Measurements from ENCODE around the gene LZIC.

Gene LZIC

DNA sequence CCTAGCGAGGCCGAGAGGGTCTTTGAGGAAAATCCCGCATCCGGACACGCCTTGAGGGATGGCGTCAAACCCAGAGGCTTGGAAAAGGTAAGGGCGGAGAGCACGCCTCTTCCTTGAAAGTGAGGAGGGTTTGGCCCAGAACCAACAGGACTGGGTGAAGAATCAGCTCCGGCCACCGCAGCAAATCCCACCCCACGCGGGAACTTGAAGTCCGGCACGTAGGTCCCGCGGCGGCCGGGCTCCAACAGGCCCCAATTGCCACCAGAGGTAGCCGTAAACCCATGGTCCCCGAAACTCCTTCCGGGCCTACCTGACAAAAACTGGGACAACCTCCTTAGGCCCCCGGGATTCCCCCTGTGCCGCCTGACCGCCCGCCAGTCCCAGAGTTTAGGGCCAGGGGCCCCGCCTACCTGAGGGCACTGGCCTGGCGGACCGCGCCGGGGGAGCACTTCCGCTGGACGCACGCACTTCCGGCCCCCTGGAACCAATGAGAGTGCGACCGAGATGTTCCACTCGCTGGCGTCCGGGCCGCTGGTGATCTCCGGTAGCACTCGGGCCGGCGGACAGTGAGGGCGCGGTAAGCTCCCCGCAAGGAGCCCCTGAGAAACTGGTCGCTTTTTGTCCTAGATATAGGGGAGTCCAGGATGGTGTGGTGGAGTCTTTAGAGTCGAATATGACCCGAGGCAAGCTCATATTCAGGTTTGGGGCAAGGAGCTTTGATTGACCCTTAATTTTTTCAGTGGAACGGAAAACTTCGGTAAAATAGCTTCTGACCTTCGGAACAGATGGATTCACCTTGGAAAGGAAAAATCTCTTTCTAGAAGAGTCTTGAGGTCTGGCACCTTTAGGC, at the start of gene LZIC, which contains the start of gene NMNAT1:
TSS of gene LZIC (minus strand) at position 453 of the 850 bp plus-strand sequence. CDS start 6,772 bp downstream, outside the sequence.
TSS of gene NMNAT1 (plus strand) at position 537 of the 850 bp plus-strand sequence. CDS start 28,599 bp downstream, outside the sequence.
- no peak for TF ChIP-seq GATA3 (IDR thresholded peaks at IDR 0.05; ENCODE audit: low read depth, low read length)
- no peak for TF ChIP-seq GATA2 (IDR thresholded peaks at IDR 0.05; ENCODE audit: low read depth, low read length)

DNA sequence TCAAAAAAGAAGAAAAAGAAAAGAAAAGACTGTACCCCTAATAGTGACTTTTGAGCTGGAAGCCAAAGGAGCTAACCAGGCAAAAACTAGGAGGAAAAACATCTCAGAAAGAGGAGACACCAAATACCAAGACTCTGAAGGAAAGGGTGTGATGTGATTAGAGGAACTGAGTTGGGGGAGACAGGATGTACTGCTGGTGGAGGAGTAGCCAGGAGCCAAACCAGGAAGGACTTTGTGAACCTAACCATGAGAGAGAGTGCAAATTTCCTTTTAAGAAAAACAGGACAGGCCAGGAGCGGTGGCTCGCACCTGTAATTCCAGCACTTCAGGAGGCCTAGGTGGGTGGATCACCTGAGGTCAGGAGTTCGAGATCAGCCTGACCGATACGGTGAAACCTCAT, 49.7 kb upstream of the LZIC start:
- no peak for TF ChIP-seq GATA2 (IDR thresholded peaks at IDR 0.05; ENCODE audit: low read depth, low read length)
- TF ChIP-seq GATA3 (IDR thresholded peaks at IDR 0.05; ENCODE audit: low read depth, low read length) = no peak

DNA sequence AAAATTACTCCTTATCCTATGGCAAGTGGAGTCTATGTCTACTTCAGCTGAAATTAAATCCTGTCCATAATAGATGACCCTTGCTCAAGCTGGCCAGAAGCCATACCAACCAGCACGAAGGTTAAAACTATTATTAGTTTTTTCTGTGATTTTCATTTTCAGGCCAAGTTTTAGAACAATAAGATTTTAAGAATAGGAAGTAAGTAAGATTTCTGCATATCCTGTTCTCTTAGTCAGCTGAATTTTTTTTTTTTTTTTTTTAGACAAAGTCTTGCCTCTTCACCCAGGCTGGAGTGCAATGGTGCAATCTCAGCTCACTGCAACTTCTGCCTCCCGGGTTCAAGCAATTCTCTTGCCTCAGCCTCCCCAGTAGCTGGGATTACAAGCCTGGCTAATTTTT, 47.8 kb upstream of the LZIC start:
- no peak for TF ChIP-seq GATA3 (IDR thresholded peaks at IDR 0.05; ENCODE audit: low read depth, low read length)

DNA sequence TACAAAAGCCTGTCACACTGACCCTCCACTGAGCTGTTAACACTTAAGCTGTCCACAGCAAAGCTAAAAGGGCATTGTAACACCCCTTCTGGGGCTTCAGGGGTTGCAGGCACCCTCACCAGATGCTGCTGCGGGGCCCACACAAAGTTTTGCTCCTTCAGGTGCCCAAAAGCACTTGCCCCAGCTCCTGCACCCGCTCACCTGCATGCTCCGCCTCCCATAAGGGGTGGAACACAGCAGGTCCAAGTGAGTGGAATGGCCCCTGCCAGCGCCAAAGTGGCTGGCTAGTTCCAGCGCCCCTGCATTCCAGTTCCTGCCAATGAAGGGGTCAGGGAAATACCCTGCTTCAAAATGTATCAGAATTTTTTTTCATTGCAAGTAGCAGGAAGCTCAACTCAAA, 46.6 kb upstream of the LZIC start:
- no peak for TF ChIP-seq GATA3 (IDR thresholded peaks at IDR 0.05; ENCODE audit: low read depth, low read length)

DNA sequence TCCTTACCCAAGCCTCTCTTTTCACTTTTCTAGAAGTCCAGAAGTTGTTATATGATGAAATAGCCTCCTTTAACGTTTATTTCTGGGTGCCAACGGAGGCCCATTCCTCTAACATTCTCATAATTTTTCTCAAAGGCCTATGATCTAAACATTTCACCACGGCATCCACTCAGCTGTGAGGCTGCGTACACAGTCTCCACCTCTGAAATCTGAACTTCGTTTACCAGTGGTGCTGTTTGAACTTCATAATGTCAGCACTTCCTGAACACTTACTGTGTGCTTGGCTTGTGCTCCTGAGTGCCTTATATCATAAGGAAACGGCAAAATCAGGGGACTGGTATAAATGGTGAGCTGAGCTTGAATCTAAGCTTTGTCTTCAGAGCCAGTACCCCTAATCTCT, 41.8 kb upstream of the LZIC start:
- TF ChIP-seq GATA3 (IDR thresholded peaks at IDR 0.05; ENCODE audit: low read depth, low read length) (no peak), GATA2 (IDR thresholded peaks at IDR 0.05; ENCODE audit: low read depth, low read length) (no peak)

DNA sequence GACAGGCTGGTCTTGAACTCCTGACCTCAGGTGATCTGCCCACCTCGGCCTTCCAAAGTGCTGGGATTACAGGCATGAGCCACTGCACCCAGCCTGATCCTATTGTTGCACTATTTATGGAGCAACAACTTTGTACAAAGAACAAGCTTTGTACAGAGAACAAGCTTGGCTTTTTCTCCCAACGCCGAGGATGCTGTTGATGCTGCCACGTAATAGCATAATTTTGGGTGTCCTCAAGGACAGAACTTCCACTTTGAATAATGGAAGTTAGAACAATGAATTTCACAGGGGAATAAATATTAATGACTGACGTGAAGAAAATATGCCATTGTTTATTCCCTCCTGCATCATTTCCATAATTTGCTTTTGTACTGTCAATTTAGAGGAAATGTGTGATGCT, 41.1 kb upstream of the LZIC start:
- TF ChIP-seq GATA3 (IDR thresholded peaks at IDR 0.05; ENCODE audit: low read depth, low read length) (no peak), GATA2 (IDR thresholded peaks at IDR 0.05; ENCODE audit: low read depth, low read length) (no peak)

DNA sequence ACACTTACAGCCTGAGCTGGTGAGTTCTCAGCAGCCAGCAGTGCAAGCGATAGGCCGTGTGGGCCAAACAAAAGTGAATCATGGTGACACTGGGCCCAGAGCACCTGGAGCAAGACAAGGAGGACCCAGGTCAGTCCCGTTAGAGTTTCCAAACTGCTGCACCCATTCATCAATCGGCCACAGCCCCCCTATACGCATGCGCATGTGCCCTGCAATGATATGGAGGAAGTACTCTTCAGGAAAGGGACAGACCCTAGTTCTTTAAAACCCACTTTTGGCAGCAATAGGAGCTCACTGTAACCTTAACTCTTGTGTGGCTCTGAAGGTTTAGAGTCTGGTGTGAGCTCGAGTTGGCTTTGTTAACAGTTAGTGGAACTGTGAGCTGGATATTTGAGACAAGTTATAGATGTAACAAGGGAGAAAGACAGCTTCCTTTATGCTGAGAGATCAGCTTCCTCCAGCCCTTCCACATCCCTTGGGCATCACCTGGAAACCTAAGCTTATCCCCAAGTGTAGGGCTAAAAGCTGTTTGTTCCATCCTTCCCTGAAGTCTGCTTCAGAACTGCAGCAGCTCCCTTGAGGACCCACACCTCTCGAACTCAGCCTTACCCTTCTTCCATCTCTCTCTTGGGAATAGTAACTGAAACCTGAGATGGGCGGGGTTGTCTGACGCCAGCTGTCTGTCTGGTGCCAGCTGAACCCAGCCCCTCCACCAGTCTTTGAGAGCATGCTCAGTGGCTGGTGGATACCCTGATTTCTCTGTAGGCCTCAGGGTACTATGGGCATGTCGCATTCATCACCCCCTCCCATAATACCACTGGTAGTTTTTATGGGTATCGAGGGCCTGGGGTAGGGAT, 17.7 kb upstream of the LZIC start:
- TF ChIP-seq GATA3 (IDR thresholded peaks at IDR 0.05; ENCODE audit: low read depth, low read length) = no peak
- no peak for TF ChIP-seq GATA2 (IDR thresholded peaks at IDR 0.05; ENCODE audit: low read depth, low read length)

DNA sequence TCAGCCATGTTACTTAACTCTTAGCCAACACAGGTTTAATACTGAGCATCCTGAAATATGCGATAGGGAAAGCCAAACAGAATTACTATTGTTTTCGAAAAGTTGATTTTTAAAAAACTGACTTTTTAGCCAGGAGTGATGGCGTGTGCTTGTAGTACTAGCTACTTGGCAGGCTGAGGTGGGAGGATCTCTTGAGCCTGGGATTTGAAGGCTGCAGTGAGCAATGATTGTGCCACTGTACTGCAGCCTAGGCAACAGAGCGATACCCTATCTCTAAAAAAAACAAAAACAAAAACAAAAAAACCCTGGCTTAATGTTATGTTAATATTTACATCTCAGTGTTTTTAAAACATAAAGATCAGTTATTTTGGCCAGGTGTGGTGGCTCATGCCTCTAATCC, 16.8 kb upstream of the LZIC start:
- TF ChIP-seq GATA3 (IDR thresholded peaks at IDR 0.05; ENCODE audit: low read depth, low read length) = no peak
- no peak for TF ChIP-seq GATA2 (IDR thresholded peaks at IDR 0.05; ENCODE audit: low read depth, low read length)

DNA sequence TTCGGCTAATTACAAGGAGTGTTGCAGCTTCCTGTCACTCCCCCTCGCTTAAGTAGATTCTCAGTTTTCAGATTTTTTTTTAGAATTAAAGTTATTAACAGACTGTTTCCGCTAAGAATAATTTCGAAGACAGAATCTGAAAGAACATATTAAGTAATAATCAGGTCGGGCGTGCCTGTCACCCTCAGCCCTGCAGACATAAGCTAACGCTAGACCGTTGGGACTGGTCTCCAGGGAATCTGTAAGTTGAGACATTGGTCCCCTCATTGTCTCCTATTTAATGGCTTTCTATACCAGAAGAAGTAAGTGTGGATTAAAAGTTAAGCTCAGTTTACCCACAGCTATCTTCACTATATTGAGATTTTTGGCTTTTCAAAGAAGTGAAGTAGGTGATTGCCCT, 14.5 kb upstream of the LZIC start:
- no peak for TF ChIP-seq GATA3 (IDR thresholded peaks at IDR 0.05; ENCODE audit: low read depth, low read length)
- no peak for TF ChIP-seq GATA2 (IDR thresholded peaks at IDR 0.05; ENCODE audit: low read depth, low read length)

DNA sequence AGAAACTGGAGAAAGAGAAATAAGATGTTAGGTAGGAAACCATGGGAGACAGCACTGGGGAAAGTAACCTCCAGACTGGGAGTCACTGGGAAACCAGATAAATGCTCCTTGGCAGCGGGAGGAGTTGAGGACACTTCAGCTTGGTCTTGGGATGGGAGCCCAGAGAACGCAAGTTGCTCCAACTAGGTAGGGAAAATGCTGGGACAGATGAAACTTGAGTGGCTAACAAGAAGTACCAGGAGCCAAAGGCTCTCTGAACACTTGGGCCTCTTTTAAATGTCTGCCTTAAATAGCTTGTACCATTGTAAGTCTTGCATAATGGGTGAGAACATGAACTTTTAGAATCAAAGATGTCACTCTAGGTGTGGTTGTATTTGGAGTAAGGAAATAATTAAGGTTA, 3.1 kb upstream of the LZIC start:
- no peak for TF ChIP-seq GATA3 (IDR thresholded peaks at IDR 0.05; ENCODE audit: low read depth, low read length)
- no peak for TF ChIP-seq GATA2 (IDR thresholded peaks at IDR 0.05; ENCODE audit: low read depth, low read length)

DNA sequence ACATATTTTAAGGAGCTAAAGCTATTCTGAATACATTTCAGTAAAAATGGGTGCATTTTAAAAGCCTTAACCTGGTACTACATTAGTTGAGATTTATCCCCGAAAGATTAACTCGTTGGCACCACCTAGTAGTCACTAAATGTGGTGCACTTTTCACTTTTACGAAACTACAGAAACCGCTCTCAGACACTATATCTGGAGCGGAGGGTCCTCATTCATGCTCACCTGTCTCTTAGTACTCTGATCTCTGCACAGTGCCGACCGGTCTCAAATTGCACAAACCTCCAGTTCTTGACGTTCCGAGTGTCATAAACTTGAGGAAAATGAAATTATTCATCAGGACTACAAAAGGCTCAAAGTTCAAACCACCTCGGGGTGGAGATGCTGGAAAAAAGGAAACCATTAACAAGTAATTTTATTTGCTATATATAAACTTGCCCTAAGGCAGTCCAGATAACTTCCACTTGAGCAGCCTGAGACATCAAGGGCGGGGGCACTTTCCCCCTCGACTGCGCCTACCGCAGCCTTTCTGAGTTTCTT, 722 bp downstream of the LZIC start:
- TF ChIP-seq GATA3 (IDR thresholded peaks at IDR 0.05; ENCODE audit: low read depth, low read length) (no peak), GATA2 (IDR thresholded peaks at IDR 0.05; ENCODE audit: low read depth, low read length) (no peak)

DNA sequence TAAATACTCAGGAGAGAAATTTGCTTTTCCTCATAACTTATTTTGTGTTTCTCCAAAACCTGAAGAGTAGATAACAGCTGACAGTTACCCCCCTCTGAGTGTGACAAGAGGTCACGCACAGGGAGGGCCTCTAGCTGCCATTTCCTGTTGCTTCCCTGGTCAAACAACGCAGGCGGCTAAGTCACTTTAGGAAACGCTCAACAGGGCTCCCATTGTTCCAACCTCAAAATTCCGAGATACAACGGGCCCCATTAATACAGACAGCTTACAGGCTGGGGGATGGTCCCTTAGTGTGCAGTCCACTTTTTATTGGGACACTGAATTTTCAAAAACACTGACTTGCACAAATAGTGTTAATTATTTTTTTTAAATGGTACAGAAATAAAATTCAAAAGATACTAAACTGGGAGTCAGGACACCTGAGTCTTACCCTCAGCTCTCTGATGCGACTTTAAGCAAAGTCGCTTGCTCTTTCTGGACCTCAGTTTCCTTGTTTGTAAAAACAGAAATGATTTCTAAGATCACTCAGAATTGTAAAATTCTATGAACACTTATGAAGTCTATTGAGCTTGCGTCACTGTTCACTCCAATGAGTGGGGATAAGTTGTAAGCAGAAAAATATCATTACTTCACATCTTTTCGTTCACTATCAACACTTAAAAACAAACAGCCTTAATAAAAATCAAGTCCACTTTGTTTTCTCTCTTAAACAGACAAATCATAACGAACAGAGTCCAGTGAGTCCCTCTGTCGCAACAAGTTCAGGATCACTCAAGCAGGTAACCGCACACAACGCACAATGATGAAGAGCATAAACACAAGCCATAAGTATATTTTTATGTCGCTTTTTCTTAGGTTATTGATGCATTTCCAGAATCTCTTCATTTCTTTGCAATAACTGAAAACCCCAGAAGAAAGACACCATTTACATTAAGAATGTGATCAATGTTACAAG, 13.5 kb downstream of the LZIC start:
- TF ChIP-seq GATA2 (IDR thresholded peaks at IDR 0.05; ENCODE audit: low read depth, low read length) (no peak), GATA3 (IDR thresholded peaks at IDR 0.05; ENCODE audit: low read depth, low read length) (no peak)

DNA sequence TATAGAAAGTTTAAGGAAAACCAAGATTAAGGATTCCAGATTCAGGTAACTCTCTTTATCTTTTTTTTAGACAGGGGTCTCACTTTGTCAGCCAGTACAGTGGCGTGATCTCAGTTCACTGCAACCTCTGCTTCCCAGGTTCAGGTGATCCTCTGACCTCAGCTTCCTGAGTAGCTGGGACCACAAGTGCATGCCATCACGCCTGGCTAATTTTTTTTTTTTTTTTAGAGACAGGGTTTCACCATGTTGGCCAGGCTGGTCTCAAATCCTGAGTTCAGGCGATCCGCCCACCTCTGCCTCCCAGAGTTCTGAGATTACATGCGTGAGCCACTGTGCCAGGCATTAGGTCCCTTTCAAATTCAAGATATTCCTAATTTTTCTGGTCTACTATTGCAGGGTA, 15.9 kb downstream of the LZIC start:
- no peak for TF ChIP-seq GATA3 (IDR thresholded peaks at IDR 0.05; ENCODE audit: low read depth, low read length)
- TF ChIP-seq GATA2 (IDR thresholded peaks at IDR 0.05; ENCODE audit: low read depth, low read length) = no peak

Measured in SH-SY5Y (cell line).